Activated T-helper 1 cell treated with anti-CD3 and anti-CD28 coated beads, Interleukin-12 subunit alpha, Interleukin-12 subunit beta, Interleukin-2, Interleukin-4 antibody, amounts not matched to agents 30 ng/mL and 10 ng/mL and 1 ng/mL, durations not matched to agents 14 hours and 24 hours and 36 hours (primary cell): ENCODE results near the gene KRT24. TPM values are rescaled to one million over a fixed set of nuclear protein-coding genes. Genes with fewer than 3 reads are reported as not detected.

ENCODE experiments used
- total RNA-seq: library from RNA; stranded (reverse); gene quantifications from 2 replicates; pipeline ENCODE4 v1.2.3, GENCODE V29; 2022

KRT24 gene
- total RNA-seq, 1 donor from 2014 or later = not detected

Other genes with a start within 250 kb of the KRT24 start
- 14.5 and 15.5 TPM in 2 replicates for gene TNS4, start 202.1 kb downstream of the KRT24 start, total RNA-seq
- gene CCR7, start 138.3 kb downstream of the KRT24 start, total RNA-seq = 165 and 166 TPM in 2 replicates
- 125 and 132 TPM in 2 replicates for gene SMARCE1, start 55.9 kb downstream of the KRT24 start, total RNA-seq
- gene KRT222, start 38.6 kb downstream of the KRT24 start, total RNA-seq = not detected in 2 replicates
- gene KRT25, start 51.6 kb upstream of the KRT24 start, total RNA-seq = not detected in 2 replicates
- gene KRT26, start 68.4 kb upstream of the KRT24 start, total RNA-seq = not detected in 2 replicates
- gene KRT27, start 78.8 kb upstream of the KRT24 start, total RNA-seq = not detected in 2 replicates
- gene KRT28, start 96.2 kb upstream of the KRT24 start, total RNA-seq = not detected in 2 replicates
- gene KRT10, start 118.9 kb upstream of the KRT24 start, total RNA-seq = 27.2 and 28.0 TPM in 2 replicates
- not detected in 2 replicates for gene KRT12, start 163.5 kb upstream of the KRT24 start, total RNA-seq
- not detected in 2 replicates for gene KRT20, start 181.5 kb upstream of the KRT24 start, total RNA-seq
- not detected in 2 replicates for gene KRT23, start 233.9 kb upstream of the KRT24 start, total RNA-seq